GM12878 (cell line): ENCODE data around the gene CAMTA1. TPM values are rescaled to one million over a fixed set of nuclear protein-coding genes. Genes with fewer than 3 reads are reported as not detected.
A peak's percentile ranks its signal among the peaks of the same experiment; 100 is the strongest.

Experiments
- ATAC-seq: fragments of 200-7000 bp; cut with Tn5 transposase; 3 replicates; pipeline ENCODE4 v1.9.1; 2020; ENCODE audit warnings: mild to moderate bottlenecking, moderate library complexity
- BruUV-seq: library from RNA; stranded (reverse); fragments of 400-500 nt; replicated peaks from 2 replicates; lab custom pipeline; 2021; lab: Mats Ljungman, UMichigan
- CTCF ChIA-PET: fragments of 300-600 bp; sonication (Branson Sonifier 250); formaldehyde crosslinking; extraction: SDS; loops from one replicate; lab custom pipeline; 2021; ENCODE audit warnings: inconsistent platforms; lab: Yijun Ruan, JAX
- POLR2A ChIA-PET: fragments of 350-600 bp; formaldehyde crosslinking; extraction: SDS; loops from one replicate; lab custom pipeline; 2021; ENCODE audit warnings: inconsistent platforms; lab: Charles Lee
- RAD21 ChIA-PET: fragments of 300-600 bp; sonication (Branson Sonifier 250); formaldehyde crosslinking; loops from one replicate; lab custom pipeline; 2023; ENCODE audit warnings: antibody characterized with exemption; ENCODE audit not compliant: unreplicated experiment; lab: Charles Lee
- SMC1A ChIA-PET: fragments of 300-600 bp; sonication (Branson Sonifier 250); formaldehyde crosslinking; loops from one replicate; lab custom pipeline; 2023; ENCODE audit not compliant: unreplicated experiment, uncharacterized antibody; lab: Charles Lee
- DNase-seq: peaks from one replicate; pipeline ENCODE4 v3.0.0-alpha.2; 2011; ENCODE audit warnings: low read depth, low spot score
- FAIRE-seq: peaks from 3 replicates; lab custom pipeline; 2011; peaks lifted over from hg19 to GRCh38; lab: Jason Lieb, UNC
- H2AFZ ChIP-seq: 2 replicates; pipeline ENCODE4 v1.6.0; 2011; ENCODE audit warnings: low read depth, low read length, control low read depth; ENCODE audit not compliant: control insufficient read depth
- H3K27ac ChIP-seq: 2 replicates; pipeline ENCODE4 v1.5.1; 2011; ENCODE audit warnings: control low read depth; ENCODE audit not compliant: control insufficient read depth, insufficient read depth
- H3K27me3 ChIP-seq, 2 experiments: replicated peaks in 1 of 2; 2 replicates each; pipeline versions ENCODE4 v1.6.0 to v1.6.1; 2011; ENCODE audit warnings: low read length in 1 of 2; ENCODE audit not compliant: control insufficient read depth in 2 of 2, insufficient read depth in 2 of 2
- H3K36me3 ChIP-seq, 2 experiments: 2 replicates each; pipeline ENCODE4 v1.5.1; 2011; ENCODE audit warnings: low read length in 1 of 2; ENCODE audit not compliant: control insufficient read depth in 2 of 2, insufficient read depth in 2 of 2
- H3K4me1 ChIP-seq: 2 replicates; pipeline ENCODE4 v1.6.1; 2011; ENCODE audit warnings: mild to moderate bottlenecking, low read length, moderate library complexity, mixed read lengths; ENCODE audit not compliant: control insufficient read depth, insufficient read depth
- H3K4me2 ChIP-seq: 2 replicates; pipeline ENCODE4 v1.6.0; 2011; ENCODE audit warnings: control low read depth; ENCODE audit not compliant: control insufficient read depth, insufficient read depth
- H3K4me3 ChIP-seq: fragments of 200-600 bp; sonication (generic); 2 replicates; pipeline ENCODE4 v1.5.1; 2016
- H3K79me2 ChIP-seq: 2 replicates; pipeline ENCODE4 v1.6.0; 2011; ENCODE audit warnings: low read length; ENCODE audit not compliant: control insufficient read depth, insufficient read depth
- H3K9ac ChIP-seq: 2 replicates; pipeline ENCODE4 v1.8.0; 2011; ENCODE audit warnings: low read length, control low read depth, mixed read lengths; ENCODE audit not compliant: control insufficient read depth, insufficient read depth
- H3K9me3 ChIP-seq: replicated peaks from 3 replicates; pipeline ENCODE4 v1.5.1; 2011; ENCODE audit warnings: mild to moderate bottlenecking, low read length; ENCODE audit not compliant: control insufficient read depth, insufficient read depth
- H4K20me1 ChIP-seq: 2 replicates; pipeline ENCODE4 v1.6.0; 2011; ENCODE audit not compliant: control insufficient read depth, insufficient read depth
- ATF3 ChIP-seq: IDR thresholded peaks from 2 replicates; pipeline ENCODE4 v1.6.1; 2011; ENCODE audit warnings: low read depth, mild to moderate bottlenecking, low read length, moderate library complexity, borderline replicate concordance; ENCODE audit errors: extremely low read depth
- BHLHE40 ChIP-seq, 2 experiments: fragments of 450-650 bp in 1 of 2; IDR thresholded peaks; 2 replicates each; pipeline ENCODE4 v1.6.1; 2011 to 2017; ENCODE audit warnings: low read depth in 2 of 2, borderline replicate concordance in 1 of 2, improper control_type of control experiment in 1 of 2, low read length in 1 of 2, mild to moderate bottlenecking in 1 of 2
- CBX3 ChIP-seq: fragments of 200-600 bp; sonication (generic); IDR thresholded peaks from 2 replicates; pipeline ENCODE4 v1.6.1; 2016; ENCODE audit warnings: low read depth, borderline replicate concordance
- DPF2 ChIP-seq: fragments of 450-650 bp; IDR thresholded peaks from 2 replicates; pipeline ENCODE4 v1.6.1; 2017; ENCODE audit warnings: mild to moderate bottlenecking
- E4F1 ChIP-seq: fragments of 450-650 bp; IDR thresholded peaks from 2 replicates; pipeline ENCODE4 v1.6.1; 2018; ENCODE audit warnings: borderline replicate concordance, mild to moderate bottlenecking; ENCODE audit not compliant: partially characterized antibody
- EP300 ChIP-seq, 2 experiments: fragments of 150-350 bp in 1 of 2; IDR thresholded peaks; 2 replicates each; pipeline ENCODE4 v1.6.1; 2011 to 2012; ENCODE audit warnings: low read depth in 2 of 2, low read length in 2 of 2, borderline replicate concordance in 1 of 2, improper control_type of control experiment in 1 of 2, inconsistent platforms in 1 of 2; ENCODE audit not compliant: control insufficient read depth in 1 of 2
- ETV6 ChIP-seq, 2 experiments: fragments of 450-650 bp in 1 of 2; IDR thresholded peaks in 1 of 2; conservative IDR thresholded peaks in 1 of 2; 2 replicates each; pipeline ENCODE4 v1.6.1; 2014; ENCODE audit warnings: antibody characterized with exemption in 1 of 2, borderline replicate concordance in 1 of 2, low read depth in 1 of 2, mild to moderate bottlenecking in 1 of 2, moderate library complexity in 1 of 2
- IKZF2 ChIP-seq, 2 experiments: fragments of 450-650 bp; IDR thresholded peaks; 2 replicates each; pipeline ENCODE4 v1.6.1; 2017; ENCODE audit warnings: mild to moderate bottlenecking in 2 of 2, moderate library complexity in 2 of 2
- IRF5 ChIP-seq: fragments of 450-650 bp; IDR thresholded peaks from 2 replicates; pipeline ENCODE4 v1.6.1; 2017; ENCODE audit warnings: borderline replicate concordance
- NFIC ChIP-seq: IDR thresholded peaks from 2 replicates; pipeline ENCODE4 v1.6.1; 2012; ENCODE audit warnings: low read depth, mild to moderate bottlenecking, inconsistent platforms, low read length, moderate library complexity
- POLR2A ChIP-seq: IDR thresholded peaks from 2 replicates; pipeline ENCODE4 v1.6.1; 2011; ENCODE audit warnings: low read depth, mild to moderate bottlenecking, low read length
- POLR2AphosphoS2 ChIP-seq: IDR thresholded peaks from 2 replicates; pipeline ENCODE4 v1.6.1; 2011; ENCODE audit warnings: low read depth, mild to moderate bottlenecking, low read length, improper control_type of control experiment, moderate library complexity
- RAD51 ChIP-seq: fragments of 450-650 bp; IDR thresholded peaks from 2 replicates; pipeline ENCODE4 v1.6.1; 2016; ENCODE audit warnings: moderate library complexity, mild to moderate bottlenecking, inconsistent platforms
- RBBP5 ChIP-seq: fragments of 200-600 bp; sonication (generic); conservative IDR thresholded peaks from 2 replicates; pipeline ENCODE4 v1.6.1; 2016
- SMARCA5 ChIP-seq: fragments of 450-650 bp; IDR thresholded peaks from 2 replicates; pipeline ENCODE4 v1.6.1; 2017; ENCODE audit warnings: mild to moderate bottlenecking
- TCF12 ChIP-seq: IDR thresholded peaks from 2 replicates; pipeline ENCODE4 v1.6.1; 2011; ENCODE audit warnings: low read depth, mild to moderate bottlenecking, low read length
- WRNIP1 ChIP-seq: IDR thresholded peaks from 2 replicates; pipeline ENCODE4 v1.6.1; 2011; ENCODE audit warnings: low read depth, low read length, improper control_type of control experiment, borderline replicate concordance
- YY1 ChIP-seq: IDR thresholded peaks from 2 replicates; pipeline ENCODE4 v1.6.1; 2011; ENCODE audit warnings: low read depth, mild to moderate bottlenecking, low read length
- whole genome bisulfite sequencing: methylation state at CpG from one replicate; pipeline ENCODE4 v1.1.6; 2016; ENCODE audit warnings: low lambda C conversion rate; ENCODE audit not compliant: insufficient replicate concordance, insufficient coverage; ENCODE audit errors: missing lambda C conversion rate; 5-methylcytosine and 5-hydroxymethylcytosine counted together
- in situ Hi-C: fragments of 300-500 bp; cut with MboI; formaldehyde crosslinking; loops from 9 replicates; pipeline ENCODE4 v1.14.3; 2018; ENCODE audit warnings: mixed read lengths
- intact Hi-C: fragments of 100-400 bp; cut with micrococcal nuclease; formaldehyde crosslinking; loops from one replicate; pipeline ENCODE4 v1.14.2; 2022; ENCODE audit not compliant: unreplicated experiment
- polyA plus RNA-seq, 11 experiments: library from polyadenylated mRNA; depleted of rRNA in 4 of 11; unstranded in 6 of 11; stranded (reverse) in 5 of 11; fragments of >200 nt; fragmentation: Nextera tagmentation in 4 of 11; fragmentation: Illumina TruSeq in 1 of 11; extraction: Ambion mirVana in 4 of 11; extraction: Trizol in 1 of 11; gene quantifications; 1 replicate in 1 of 11; 2 replicates in 10 of 11; pipeline versions ENCODE4 v1.2.1 to v1.2.3, GENCODE V29; 2011 to 2016; ENCODE audit warnings: inconsistent platforms in 2 of 11, missing spikeins in 2 of 11, low read depth in 1 of 11
- total RNA-seq, 4 experiments: library from RNA; depleted of rRNA in 3 of 4; stranded (reverse); fragments of >200 nt in 3 of 4; fragmentation: Illumina TruSeq in 1 of 4; extraction: Trizol in 1 of 4; gene quantifications; 2 replicates each; pipeline versions ENCODE4 v1.2.1 to v1.2.3, GENCODE V29; 2013 to 2021

The CAMTA1 gene
- total and polyA plus RNA-seq, 10 of the 15 experiments (the other 5 are each of a cell fraction or from before 2014, with no cell fraction given), result 37.7 to 148 (median 76.4) TPM

GRCh38 chr1:6783221-6783620 lies 2.0 kb upstream of the CAMTA1 start (continued):
- no peak for TF ChIP-seq E4F1
- TF ChIP-seq NFIC, result no peak
- TF ChIP-seq CBX3, result no peak
- no peak for TF ChIP-seq TCF12
- TF ChIP-seq RAD51, result no peak
- TF ChIP-seq EP300 (IDR thresholded peaks at IDR 0.05; ENCODE audit: borderline replicate concordance in 1 of 2, control insufficient read depth in 1 of 2, low read depth in 2 of 2, low read length in 2 of 2), result no peak
- TF ChIP-seq ETV6 (conservative IDR thresholded peaks at IDR 0.05 in 1 of 2, IDR thresholded peaks at IDR 0.05 in 1 of 2; ENCODE audit: borderline replicate concordance in 1 of 2, low read depth in 1 of 2), result no peak

- Histone ChIP-seq H3K36me3 (no peaks in the 10 kb centered on the region), H3K27ac (peak overlapping the region; percentile 90), H3K4me2 (peak overlapping the region; percentile 80), H3K9me3 (no peaks in the 10 kb centered on the region), H3K4me1 (peaks cover 5% of the 10 kb centered on the region), H3K27me3 (no peaks in the 10 kb centered on the region), H2AFZ (peak overlapping the region; percentile 56), H3K79me2 (peaks cover 42% of the 10 kb centered on the region), H3K4me3 (peak overlapping the region; percentile 88), H4K20me1 (peaks cover 2% of the 10 kb centered on the region; the same call in 1 of the 2 replicates), H3K9ac (peak overlapping the region; percentile 86)
- intact Hi-C loops, result loop anchor here (10.0 kb wide), 1 partner anchor 169 kb away; the partner anchor contains the start of gene PHF13
- BruUV-seq, result no TSS peak
- in situ Hi-C loops, result no loop called here
- CTCF ChIA-PET, result interaction anchor here (0.7 to 2.9 kb wide), 4 partner anchors 18 to 106 kb away, joined by 3 to 13 read pairs (median 4); partner anchors contain the start of gene DNAJC11
- ATAC-seq (peak; percentile 0; the same call in 2 of the 3 replicates), DNase-seq (no peak), FAIRE-seq (no peak)
- under 1% methylated on average over 38 of the region's 40 CpGs for WGBS
- SMC1A ChIA-PET, result interaction anchor here (0.6 to 2.0 kb wide), 5 partner anchors 13 to 40 kb away, joined by 3 to 9 read pairs (median 4); no protein-coding TSS in a partner anchor
- POLR2A ChIA-PET, result interaction anchor here (0.5 to 1.8 kb wide), 4 partner anchors 17 to 204 kb away, joined by 3 to 9 read pairs (median 4); partner anchors contain the start of gene ZBTB48
- RAD21 ChIA-PET, result interaction anchor here (0.9 to 1.8 kb wide), 8 partner anchors 17 to 107 kb away, joined by 3 to 8 read pairs (median 4); no protein-coding TSS in a partner anchor
- TF ChIP-seq RBBP5 (0 out of 2 replicates have a peak, but pooled peaks have one; percentile 57), BHLHE40 (IDR thresholded peaks at IDR 0.05; ENCODE audit: borderline replicate concordance in 1 of 2, low read depth in 2 of 2, low read length in 1 of 2) (peak; percentile 43 to 70; a peak in 3 of 4 replicates), DPF2 (peak; percentile 80; the same call in 1 of the 2 replicates), ATF3 (no peak), IKZF2 (IDR thresholded peaks at IDR 0.05) (peak; percentile 53 to 73; a peak in 3 of 4 replicates), POLR2AphosphoS2 (no peak), POLR2A (peak; percentile 75), YY1 (0 out of 2 replicates have a peak, but pooled peaks have one; percentile 80), WRNIP1 (no peak), IRF5 (no peak), SMARCA5 (no peak)
Measured at GRCh38 chr1:6783936-6784559, 1.2 kb upstream of the CAMTA1 start.
